SH-SY5Y (cell line): ENCODE measurements around the gene ARHGAP42.

ENCODE experiments used
- GATA2 ChIP-seq: IDR thresholded peaks from 2 replicates; pipeline ENCODE4 v1.6.1; 2011; ENCODE audit warnings: mild to moderate bottlenecking, low read depth, low read length
- GATA3 ChIP-seq: IDR thresholded peaks from 2 replicates; pipeline ENCODE4 v1.6.1; 2011; ENCODE audit warnings: low read depth, mild to moderate bottlenecking, low read length, moderate library complexity

DNA sequence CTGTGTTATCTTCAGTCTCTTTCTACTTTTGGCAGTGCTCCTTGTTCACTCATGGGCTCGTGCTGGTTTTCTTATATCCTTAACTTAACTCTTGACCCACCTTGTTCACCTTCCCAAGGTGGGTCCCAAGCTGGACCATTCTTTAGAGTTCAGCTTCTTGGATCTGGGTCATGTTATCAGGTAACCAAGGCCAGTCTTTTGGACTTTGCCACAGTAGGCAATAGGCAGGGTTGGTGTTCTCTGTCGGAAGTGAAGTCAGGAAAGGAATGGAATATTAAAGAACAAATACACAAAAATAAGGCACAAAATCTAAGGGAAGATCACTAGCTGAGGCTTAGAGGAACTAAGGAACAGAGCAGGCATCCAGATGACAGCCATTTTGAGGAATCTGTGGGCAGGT is 202.7 kb downstream of the ARHGAP42 start:
- TF ChIP-seq GATA3 (no peak), GATA2 (no peak)
